Keratinocyte (primary cell): ENCODE measurements around the gene KCNJ3. TPM values are rescaled to one million over a fixed set of nuclear protein-coding genes. Genes with fewer than 3 reads are reported as not detected.

Experiments used
- DNase-seq: peaks from one replicate; pipeline ENCODE4 v3.0.0-alpha.2; 2011; ENCODE audit warnings: low read depth, missing footprints, low spot score
- FAIRE-seq: peaks from 2 replicates; lab custom pipeline; 2011; peaks lifted over from hg19 to GRCh38; lab: Jason Lieb, UNC
- H2AFZ ChIP-seq: 2 replicates; pipeline ENCODE4 v1.6.0; 2012; ENCODE audit warnings: low read length, control low read depth, inconsistent platforms; ENCODE audit not compliant: control insufficient read depth
- H3K27ac ChIP-seq: 2 replicates; pipeline ENCODE4 v1.5.1; 2011; ENCODE audit warnings: low read length; ENCODE audit not compliant: control insufficient read depth, insufficient read depth
- H3K27me3 ChIP-seq: 3 replicates; pipeline ENCODE4 v1.6.0; 2011; ENCODE audit warnings: low read length; ENCODE audit not compliant: control insufficient read depth, insufficient read depth; ENCODE audit errors: extremely low read depth
- H3K36me3 ChIP-seq, 2 experiments: 2 replicates in 1 of 2; 3 replicates in 1 of 2; pipeline ENCODE4 v1.5.1; 2011; ENCODE audit warnings: low read length in 2 of 2, mild to moderate bottlenecking in 1 of 2; ENCODE audit not compliant: control insufficient read depth in 2 of 2, insufficient read depth in 2 of 2; ENCODE audit errors: extremely low read depth in 1 of 2
- H3K4me1 ChIP-seq: 3 replicates; pipeline ENCODE4 v1.5.1; 2011; ENCODE audit warnings: low read length; ENCODE audit not compliant: control insufficient read depth, insufficient read depth; ENCODE audit errors: extremely low read depth
- H3K4me2 ChIP-seq: 3 replicates; pipeline ENCODE4 v1.6.0; 2011; ENCODE audit warnings: low read depth, low read length; ENCODE audit not compliant: control insufficient read depth, insufficient read depth; ENCODE audit errors: extremely low read depth
- H3K4me3 ChIP-seq, 3 experiments: fragments of 200-600 bp in 1 of 3; sonication (generic) in 1 of 3; 2 replicates in 2 of 3; 3 replicates in 1 of 3; pipeline ENCODE4 v1.5.1; 2011 to 2016; ENCODE audit warnings: low read length in 3 of 3, mild to moderate bottlenecking in 3 of 3, control low read depth in 2 of 3, inconsistent platforms in 1 of 3, low read depth in 1 of 3, mixed read lengths in 1 of 3, mixed run types in 1 of 3, moderate library complexity in 1 of 3; ENCODE audit not compliant: control insufficient read depth in 2 of 3, insufficient read depth in 2 of 3; ENCODE audit errors: extremely low read depth in 1 of 3
- H3K79me2 ChIP-seq: 2 replicates; pipeline ENCODE4 v1.6.0; 2012; ENCODE audit warnings: low read length; ENCODE audit not compliant: control insufficient read depth, insufficient read depth
- H3K9ac ChIP-seq: 3 replicates; pipeline ENCODE4 v1.6.0; 2011; ENCODE audit warnings: low read length; ENCODE audit not compliant: control insufficient read depth, insufficient read depth; ENCODE audit errors: extremely low read depth
- H3K9me1 ChIP-seq: 3 replicates; pipeline ENCODE4 v1.6.0; 2011; ENCODE audit warnings: low read length; ENCODE audit not compliant: control insufficient read depth, insufficient read depth; ENCODE audit errors: extremely low read depth
- H3K9me3 ChIP-seq: 2 replicates; pipeline ENCODE4 v1.5.1; 2012; ENCODE audit warnings: low read depth, low read length; ENCODE audit not compliant: control insufficient read depth
- H4K20me1 ChIP-seq: 3 replicates; pipeline ENCODE4 v1.6.0; 2011; ENCODE audit warnings: low read length; ENCODE audit not compliant: control insufficient read depth, insufficient read depth; ENCODE audit errors: extremely low read depth
- CTCF ChIP-seq, 3 experiments: IDR thresholded peaks in 1 of 3; conservative IDR thresholded peaks in 1 of 3; optimal IDR thresholded peaks in 1 of 3; 2 replicates in 2 of 3; 3 replicates in 1 of 3; pipeline versions ENCODE3 to v1.5.1; 2011; ENCODE audit warnings: low read length in 3 of 3, mild to moderate bottlenecking in 3 of 3, moderate library complexity in 2 of 3, control low read depth in 1 of 3, inconsistent platforms in 1 of 3; ENCODE audit not compliant: insufficient read depth in 2 of 3; ENCODE audit errors: extremely low read depth in 1 of 3
- EZH2 ChIP-seq: IDR thresholded peaks from one replicate; pipeline ENCODE4 v1.6.1; 2012; ENCODE audit warnings: inconsistent platforms, mild to moderate bottlenecking, low read length, moderate library complexity
- dilution Hi-C: fragments of 300-500 bp; cut with MboI; formaldehyde crosslinking; loops from one replicate; pipeline ENCODE4 v1.7.0; 2020; ENCODE audit warnings: low sequenced_read_pairs; ENCODE audit not compliant: extremely low pct_ligation_motif_present
- polyA plus RNA-seq, 5 experiments: library from polyadenylated mRNA; depleted of rRNA in 3 of 5; stranded (reverse) in 3 of 5; stranded (forward) in 1 of 5; unstranded in 1 of 5; fragments of >200 nt; gene quantifications; 1 replicate in 1 of 5; 2 replicates in 3 of 5; 3 replicates in 1 of 5; pipeline versions ENCODE4 v1.2.1 to v1.2.3, GENCODE V29; 2011 to 2012; ENCODE audit warnings: missing spikeins in 2 of 5, low read depth in 1 of 5, low replicate concordance in 1 of 5

KCNJ3 gene
- polyA plus RNA-seq, 1 donor (not counting 4 experiments of a cell fraction or from before 2014, with no cell fraction given): not detected

DNA sequence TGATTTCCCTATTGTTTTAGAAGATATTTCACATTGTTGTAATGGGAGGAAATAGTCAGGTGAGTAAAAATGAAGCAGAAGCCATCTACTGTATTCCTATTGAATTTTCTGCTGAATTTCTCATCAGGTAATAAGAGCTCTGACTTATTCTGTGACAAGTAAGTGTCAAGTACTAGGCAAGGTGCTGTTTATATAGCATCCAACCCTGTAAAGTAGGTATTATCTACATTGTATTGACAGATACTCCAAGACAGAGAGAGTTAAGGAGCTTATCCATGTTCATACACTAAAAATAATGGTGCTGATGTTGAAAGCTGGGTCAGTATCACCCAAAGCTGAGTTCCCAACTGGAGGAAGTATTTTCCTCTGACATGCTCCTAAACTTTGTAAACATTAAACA lies 106.0 kb downstream of the KCNJ3 start:
- DNase-seq (no peak), FAIRE-seq (no peak)
- dilution Hi-C loops: no loop called here
- Histone ChIP-seq H3K9me1 (no peaks in the 10 kb centered on the region), H3K27me3 (no peaks in the 10 kb centered on the region), H4K20me1 (no peaks in the 10 kb centered on the region), H3K4me2 (no peak overlapping the region), H3K4me3 (no peak overlapping the region), H3K36me3 (no peaks in the 10 kb centered on the region), H3K9me3 (no peaks in the 10 kb centered on the region), H3K4me1 (no peaks in the 10 kb centered on the region), H3K27ac (no peak overlapping the region), H3K9ac (no peak overlapping the region), H3K79me2 (no peaks in the 10 kb centered on the region), H2AFZ (no peak overlapping the region)
- TF ChIP-seq EZH2 (no peak), CTCF (optimal IDR thresholded peaks at IDR 0.05 in 1 of 3, IDR thresholded peaks at IDR 0.05 in 1 of 3, conservative IDR thresholded peaks at IDR 0.05 in 1 of 3; ENCODE audit: extremely low read depth in 1 of 3, insufficient read depth in 2 of 3, low read length in 3 of 3) (no peak)

GRCh38 chr2:154813636-154814035 lies 115.1 kb downstream of the KCNJ3 start:
- FAIRE-seq (no peak), DNase-seq (no peak)
- Histone ChIP-seq H3K27ac (no peak overlapping the region), H3K4me3 (no peak overlapping the region), H3K4me2 (no peak overlapping the region), H3K9ac (no peak overlapping the region), H3K9me3 (no peaks in the 10 kb centered on the region), H3K36me3 (no peaks in the 10 kb centered on the region), H4K20me1 (no peaks in the 10 kb centered on the region), H3K4me1 (no peaks in the 10 kb centered on the region), H3K79me2 (no peaks in the 10 kb centered on the region), H3K9me1 (no peaks in the 10 kb centered on the region), H2AFZ (no peak overlapping the region), H3K27me3 (no peaks in the 10 kb centered on the region)
- dilution Hi-C loops: no loop called here
- TF ChIP-seq EZH2 (no peak), CTCF (optimal IDR thresholded peaks at IDR 0.05 in 1 of 3, IDR thresholded peaks at IDR 0.05 in 1 of 3, conservative IDR thresholded peaks at IDR 0.05 in 1 of 3; ENCODE audit: extremely low read depth in 1 of 3, insufficient read depth in 2 of 3, low read length in 3 of 3) (no peak)
